ENCODE results near the gene TRIP12.

- TF ChIP-seq POLR2AphosphoS5 (IDR thresholded peaks at IDR 0.05; ENCODE audit: low read depth, low read length) (no peak), SIN3A (IDR thresholded peaks at IDR 0.05; ENCODE audit: borderline replicate concordance, insufficient read depth, low read length) (no peak), TAF1 (IDR thresholded peaks at IDR 0.05; ENCODE audit: borderline replicate concordance, insufficient read depth, low read length) (no peak)
Observed at GRCh38 chr2:229821316-229821715, 100.5 kb downstream of the TRIP12 start.

Data from PFSK-1 (cell line).